ENCODE measurements around the gene FGF22.

GRCh38 chr19:663682-664117 is 24.0 kb downstream of the FGF22 start:
- TF ChIP-seq EP300 (IDR thresholded peaks at IDR 0.05; ENCODE audit: borderline replicate concordance) (no peak), REST (IDR thresholded peaks at IDR 0.05; ENCODE audit: low read depth) (no peak), EGR1 (IDR thresholded peaks at IDR 0.05) (no peak), ZBTB7A (IDR thresholded peaks at IDR 0.05; ENCODE audit: low read depth) (no peak), CREB1 (IDR thresholded peaks at IDR 0.05; ENCODE audit: low read depth) (no peak), USF1 (IDR thresholded peaks at IDR 0.05) (no peak), TAF1 (IDR thresholded peaks at IDR 0.05; ENCODE audit: low read depth) (no peak), NFIC (IDR thresholded peaks at IDR 0.05) (no peak), YY1 (IDR thresholded peaks at IDR 0.05; ENCODE audit: low read depth) (no peak)
